B cell (primary cell): ENCODE data around the gene HIP1R. TPM values are rescaled to one million over a fixed set of nuclear protein-coding genes. Genes with fewer than 3 reads are reported as not detected.

Experiments used
- ATAC-seq: fragments of 200-7000 bp; cut with Tn5 transposase; one replicate; pipeline ENCODE4 v1.10.0; 2021; ENCODE audit warnings: low read depth, mild to moderate bottlenecking, moderate number of reproducible peaks, moderate library complexity
- CTCF ChIA-PET: fragments of 350-600 bp; sonication (Branson Sonifier 250); formaldehyde crosslinking; loops from one replicate; lab custom pipeline; 2021; ENCODE audit warnings: antibody characterized with exemption, inconsistent platforms; lab: Charles Lee
- POLR2A ChIA-PET: fragments of 350-600 bp; sonication (Branson Sonifier 250); formaldehyde crosslinking; loops from one replicate; lab custom pipeline; 2021; ENCODE audit warnings: antibody characterized with exemption; lab: Charles Lee
- DNase-seq: peaks from one replicate; pipeline ENCODE4 v3.0.0; 2013
- H2AFZ ChIP-seq: 2 replicates; pipeline ENCODE4 v1.6.1; 2012; ENCODE audit warnings: mild to moderate bottlenecking, low read depth, low read length; ENCODE audit not compliant: insufficient read depth, poor library complexity, severe bottlenecking
- H3K27ac ChIP-seq, 2 donors: 1 replicate in 1 of 2; 2 replicates in 1 of 2; pipeline ENCODE4 v1.5.1; 2012 to 2013; ENCODE audit warnings: low read length in 2 of 2, mild to moderate bottlenecking in 2 of 2, moderate library complexity in 1 of 2
- H3K27me3 ChIP-seq, 4 experiments: fragments of 200-600 bp in 1 of 4; sonication (generic) in 1 of 4; replicated peaks in 1 of 4; 1 replicate in 2 of 4; 2 replicates in 2 of 4; pipeline versions ENCODE4 v1.6.1 to v1.7.0; 2013 to 2016; ENCODE audit warnings: low read length in 3 of 4, mild to moderate bottlenecking in 2 of 4, mixed read lengths in 1 of 4, moderate library complexity in 1 of 4; ENCODE audit not compliant: insufficient read depth in 4 of 4, control insufficient read depth in 3 of 4; ENCODE audit errors: control extremely low read depth in 1 of 4
- H3K36me3 ChIP-seq, 2 experiments: replicated peaks in 1 of 2; 1 replicate in 1 of 2; 2 replicates in 1 of 2; pipeline versions ENCODE4 v1.6.1 to v1.7.1; 2013; ENCODE audit warnings: low read length in 1 of 2; ENCODE audit not compliant: insufficient read depth in 2 of 2, control insufficient read depth in 1 of 2; ENCODE audit errors: control extremely low read depth in 1 of 2, extremely low read depth in 1 of 2
- H3K4me1 ChIP-seq, 2 donors: fragments of 200-600 bp in 1 of 2; sonication (generic) in 1 of 2; 1 replicate in 1 of 2; 2 replicates in 1 of 2; pipeline versions ENCODE4 v1.5.1 to v1.6.1; 2013 to 2017; ENCODE audit warnings: low read length in 2 of 2; ENCODE audit not compliant: control insufficient read depth in 2 of 2, insufficient read depth in 2 of 2
- H3K4me2 ChIP-seq: replicated peaks from 2 replicates; pipeline ENCODE3; 2012; ENCODE audit warnings: mild to moderate bottlenecking, low read depth, low read length; ENCODE audit not compliant: poor library complexity, severe bottlenecking
- H3K4me3 ChIP-seq, 5 experiments: fragments of 200-600 bp in 1 of 5; sonication (generic) in 1 of 5; 1 replicate in 3 of 5; 2 replicates in 2 of 5; pipeline versions ENCODE4 v1.5.1 to v1.7.0; 2011 to 2016; ENCODE audit warnings: low read length in 4 of 5, mild to moderate bottlenecking in 4 of 5, low read depth in 2 of 5, control low read depth in 1 of 5, moderate library complexity in 1 of 5; ENCODE audit not compliant: insufficient read depth in 1 of 5; ENCODE audit errors: control extremely low read depth in 1 of 5, extremely low read depth in 1 of 5
- H3K79me2 ChIP-seq: fragments of 200-600 bp; sonication (generic); one replicate; pipeline ENCODE4 v1.6.0; 2016; ENCODE audit warnings: low read length; ENCODE audit not compliant: control insufficient read depth, insufficient read depth
- H3K9ac ChIP-seq: fragments of 200-600 bp; sonication (generic); 2 replicates; pipeline ENCODE4 v1.6.1; 2017; ENCODE audit warnings: mild to moderate bottlenecking, low read length, moderate library complexity
- H3K9me3 ChIP-seq, 3 donors: one replicate each; pipeline versions ENCODE4 v1.6.1 to v1.7.1; 2013; ENCODE audit warnings: low read length in 2 of 3; ENCODE audit not compliant: control insufficient read depth in 2 of 3, insufficient read depth in 1 of 3; ENCODE audit errors: control extremely low read depth in 1 of 3
- H4K20me1 ChIP-seq: 2 replicates; pipeline ENCODE4 v1.6.0; 2012; ENCODE audit warnings: mild to moderate bottlenecking, low read length; ENCODE audit not compliant: insufficient read depth, control insufficient read depth, poor library complexity, severe bottlenecking
- H3K27ac Mint-ChIP-seq: one replicate; pipeline ENCODE4 v1.8.0; 2021; ENCODE audit warnings: mixed read lengths
- H3K27me3 Mint-ChIP-seq: one replicate; pipeline ENCODE4 v1.8.0; 2021; ENCODE audit warnings: mixed read lengths
- H3K4me1 Mint-ChIP-seq: one replicate; pipeline ENCODE4 v1.8.0; 2021; ENCODE audit warnings: mixed read lengths
- H3K4me3 Mint-ChIP-seq: one replicate; pipeline ENCODE4 v1.8.0; 2021; ENCODE audit warnings: mixed read lengths
- H3K9me3 Mint-ChIP-seq: one replicate; pipeline ENCODE4 v1.8.0; 2022; ENCODE audit warnings: mixed read lengths; ENCODE audit not compliant: insufficient read depth
- CTCF ChIP-seq: fragments of 200-600 bp; IDR thresholded peaks from one replicate; pipeline ENCODE4 v1.8.0; 2022; ENCODE audit warnings: antibody characterized with exemption, mild to moderate bottlenecking
- EZH2 ChIP-seq: IDR thresholded peaks from 2 replicates; pipeline ENCODE4 v1.6.1; 2012; ENCODE audit warnings: borderline replicate concordance, low read depth, mild to moderate bottlenecking, moderate library complexity, low read length; ENCODE audit not compliant: insufficient read depth, poor library complexity, severe bottlenecking
- WGBS: methylation state at CpG from one replicate; pipeline ENCODE4 v1.1.5; 2013; ENCODE audit warnings: missing lambda C conversion rate; ENCODE audit not compliant: insufficient coverage; 5-methylcytosine and 5-hydroxymethylcytosine counted together
- intact Hi-C: fragments of 100-400 bp; cut with micrococcal nuclease; formaldehyde crosslinking; loops from one replicate; pipeline ENCODE4 v1.10.0; 2022
- polyA plus RNA-seq: library from polyadenylated mRNA; depleted of rRNA; stranded (reverse); fragments of >200 nt; gene quantifications from 2 replicates; pipeline ENCODE4 v1.2.3, GENCODE V29; 2012
- total RNA-seq, 2 donors: library from RNA; stranded (reverse); fragments of 120-200 nt in 1 of 2; gene quantifications; 1 replicate in 1 of 2; 2 replicates in 1 of 2; pipeline versions ENCODE4 v1.2.3 to v1.2.4, GENCODE V29; 2013 to 2022

HIP1R gene
- total and polyA plus RNA-seq, 2 donors (not counting 1 experiment from before 2014, with no cell fraction given), result 289 to 390 TPM

GRCh38 chr12:122846622-122847515 lies 11.6 kb downstream of the HIP1R start:
- H3K4me1 ChIP-seq, result peaks cover 0 to 22% of the 10 kb centered on the region in 2 donors
- Mint-ChIP-seq H3K4me1 (peaks cover 32% of the 10 kb centered on the region), H3K27me3 (no peaks in the 10 kb centered on the region), H3K27ac (no peak overlapping the region), H3K9me3 (no peaks in the 10 kb centered on the region), H3K4me3 (no peak overlapping the region)
- 94% methylated on average over 27 of the region's 27 CpGs for WGBS
- peaks cover 0 to 65% of the 10 kb centered on the region in 2 experiments for H3K36me3 ChIP-seq
- H2AFZ ChIP-seq, result no peak overlapping the region
- H3K27ac ChIP-seq, result no peak overlapping the region
- peaks cover 95% of the 10 kb centered on the region for H4K20me1 ChIP-seq
- TF ChIP-seq CTCF (no peak), EZH2 (no peak)
- no peaks in the 10 kb centered on the region for H3K27me3 ChIP-seq
- no peak overlapping the region for H3K9ac ChIP-seq
- no peak overlapping the region for H3K4me3 ChIP-seq
- peaks cover 85% of the 10 kb centered on the region for H3K79me2 ChIP-seq
- DNase-seq (no peak), ATAC-seq (no peak)
- H3K9me3 ChIP-seq, result no peaks in the 10 kb centered on the region
- POLR2A ChIA-PET, result interaction anchor here (1.0 kb wide), 1 partner anchor 120 kb away, joined by 3 read pairs; the partner anchor contains the start of gene ABCB9
- intact Hi-C loops, result no loop called here
- no peak overlapping the region for H3K4me2 ChIP-seq
- CTCF ChIA-PET, result interaction anchor here (0.8 to 2.7 kb wide), 6 partner anchors 13 to 106 kb away, joined by 3 to 11 read pairs (median 4); no protein-coding TSS in a partner anchor

- Mint-ChIP-seq H3K4me1 (peaks cover 26% of the 10 kb centered on the region), H3K4me3 (no peak overlapping the region), H3K27ac (no peak overlapping the region), H3K9me3 (no peaks in the 10 kb centered on the region), H3K27me3 (no peaks in the 10 kb centered on the region)
- ChIA-PET POLR2A (no interaction called here), CTCF (interaction anchor here (0.8 to 1.8 kb wide), 4 partner anchors 14 to 105 kb away, joined by 3 to 7 read pairs (median 3); no protein-coding TSS in a partner anchor)
- 97% methylated on average over 5 of the region's 5 CpGs for WGBS
- TF ChIP-seq CTCF, result no peak
- TF ChIP-seq EZH2, result no peak
- Histone ChIP-seq H3K27me3 (no peaks in the 10 kb centered on the region), H2AFZ (no peak overlapping the region), H4K20me1 (peaks cover 95% of the 10 kb centered on the region), H3K9me3 (no peaks in the 10 kb centered on the region), H3K36me3 (peaks cover 1 to 71% of the 10 kb centered on the region in 2 experiments), H3K4me1 (peaks cover 0 to 15% of the 10 kb centered on the region in 2 donors), H3K4me3 (no peak overlapping the region), H3K79me2 (peaks cover 80% of the 10 kb centered on the region), H3K4me2 (no peak overlapping the region), H3K9ac (no peak overlapping the region), H3K27ac (no peak overlapping the region)
- DNase-seq, result no peak
- intact Hi-C loops, result no loop called here
- no peak for ATAC-seq
These were observed 12.2 kb downstream of the HIP1R start for GRCh38 chr12:122847516-122847836.
